HEK293 (cell line): ENCODE data around the gene ZNF48.

Source experiments
- BCL11A ChIP-seq: fragments of 450-650 bp; formaldehyde crosslinking; IDR thresholded peaks from 2 replicates; pipeline ENCODE4 v1.5.1; 2016; ENCODE audit warnings: low read depth, missing biosample characterization, missing genetic modification characterization
- BCL11B ChIP-seq: fragments of 450-650 bp; formaldehyde crosslinking; IDR thresholded peaks from 2 replicates; pipeline ENCODE4 v1.5.1; 2016; ENCODE audit warnings: low read depth, missing biosample characterization, missing genetic modification characterization
- GLIS2 ChIP-seq: fragments of 450-650 bp; formaldehyde crosslinking; IDR thresholded peaks from 2 replicates; pipeline ENCODE4 v1.5.1; 2016; ENCODE audit warnings: missing biosample characterization, missing genetic modification characterization
- HOXC10 ChIP-seq: sonication (generic); formaldehyde crosslinking; IDR thresholded peaks from 2 replicates; pipeline ENCODE4 v1.8.1; 2023; ENCODE audit warnings: mild to moderate bottlenecking, missing genetic modification reagents
- KLF16 ChIP-seq: fragments of 450-650 bp; formaldehyde crosslinking; IDR thresholded peaks from 2 replicates; pipeline ENCODE4 v1.5.1; 2017; ENCODE audit warnings: missing biosample characterization, missing genetic modification characterization
- ZBTB17 ChIP-seq: fragments of 450-650 bp; formaldehyde crosslinking; IDR thresholded peaks from 2 replicates; pipeline ENCODE4 v1.5.1; 2016; ENCODE audit warnings: missing biosample characterization, missing genetic modification characterization
- ZNF121 ChIP-seq: fragments of 450-650 bp; formaldehyde crosslinking; IDR thresholded peaks from 2 replicates; pipeline ENCODE4 v1.5.1; 2016; ENCODE audit warnings: missing biosample characterization, missing genetic modification characterization
- ZNF155 ChIP-seq: fragments of 450-650 bp; formaldehyde crosslinking; IDR thresholded peaks from 2 replicates; pipeline ENCODE4 v1.5.1; 2016; ENCODE audit warnings: missing biosample characterization, missing genetic modification characterization
- ZNF157 ChIP-seq: fragments of 450-650 bp; formaldehyde crosslinking; IDR thresholded peaks from 2 replicates; pipeline ENCODE4 v1.5.1; 2016; ENCODE audit warnings: missing biosample characterization, missing genetic modification characterization
- ZNF19 ChIP-seq: fragments of 450-650 bp; formaldehyde crosslinking; IDR thresholded peaks from 2 replicates; pipeline ENCODE4; 2016; ENCODE audit warnings: missing biosample characterization, missing genetic modification characterization, low read depth
- ZNF473 ChIP-seq: fragments of 450-650 bp; formaldehyde crosslinking; IDR thresholded peaks from 2 replicates; pipeline ENCODE4 v1.5.1; 2017; ENCODE audit warnings: missing biosample characterization, missing genetic modification characterization
- ZNF560 ChIP-seq: fragments of 450-650 bp; formaldehyde crosslinking; IDR thresholded peaks from 2 replicates; pipeline ENCODE4 v1.5.1; 2017; ENCODE audit warnings: missing biosample characterization, missing genetic modification characterization, borderline replicate concordance
- ZNF585B ChIP-seq: fragments of 450-650 bp; formaldehyde crosslinking; IDR thresholded peaks from 2 replicates; pipeline ENCODE4 v1.5.1; 2016; ENCODE audit warnings: missing biosample characterization, missing genetic modification characterization
- ZNF623 ChIP-seq: fragments of 450-650 bp; formaldehyde crosslinking; IDR thresholded peaks from 2 replicates; pipeline ENCODE4 v1.5.1; 2016; ENCODE audit warnings: missing biosample characterization, missing genetic modification characterization
- ZNF626 ChIP-seq: fragments of 450-650 bp; sonication (Bioruptor Pico); formaldehyde crosslinking; IDR thresholded peaks from 2 replicates; pipeline ENCODE4 v1.5.1; 2018; ENCODE audit warnings: missing biosample characterization, missing genetic modification characterization, inconsistent platforms
- ZNF664 ChIP-seq: fragments of 450-650 bp; formaldehyde crosslinking; IDR thresholded peaks from 2 replicates; pipeline ENCODE4 v1.5.1; 2016; ENCODE audit warnings: missing biosample characterization, missing genetic modification characterization
- ZNF677 ChIP-seq: fragments of 450-650 bp; IDR thresholded peaks from 2 replicates; pipeline ENCODE4 v1.5.0; 2018; ENCODE audit warnings: missing biosample characterization, mild to moderate bottlenecking, missing genetic modification characterization, moderate library complexity
- ZNF701 ChIP-seq: fragments of 450-650 bp; formaldehyde crosslinking; IDR thresholded peaks from 2 replicates; pipeline ENCODE4 v1.5.1; 2016; ENCODE audit warnings: missing biosample characterization, missing genetic modification characterization
- ZSCAN18 ChIP-seq: fragments of 450-650 bp; formaldehyde crosslinking; IDR thresholded peaks from 2 replicates; pipeline ENCODE4 v1.5.1; 2016; ENCODE audit warnings: missing biosample characterization, missing genetic modification characterization
- TF ChIP-seq, protein P1 (sequence below): fragments of 450-650 bp; formaldehyde crosslinking; conservative IDR thresholded peaks from 2 replicates; pipeline ENCODE4 v1.5.1; 2016; ENCODE audit warnings: low read depth, missing biosample characterization, missing genetic modification characterization
- TF ChIP-seq, protein P2 (sequence below): sonication (generic); formaldehyde crosslinking; IDR thresholded peaks from 2 replicates; pipeline ENCODE4 v1.8.1; 2022; ENCODE audit warnings: mild to moderate bottlenecking, moderate library complexity, missing genetic modification reagents
- TF ChIP-seq, protein P3 (sequence below): fragments of 450-650 bp; formaldehyde crosslinking; IDR thresholded peaks from 2 replicates; pipeline ENCODE4 v1.5.1; 2016; ENCODE audit warnings: missing biosample characterization, missing genetic modification characterization
- TF ChIP-seq, protein P4 (sequence below): fragments of 450-650 bp; formaldehyde crosslinking; IDR thresholded peaks from 2 replicates; pipeline ENCODE4 v1.5.1; 2017; ENCODE audit warnings: missing biosample characterization, mild to moderate bottlenecking, missing genetic modification characterization, moderate library complexity
- TF ChIP-seq, protein P5 (sequence below): fragments of 450-650 bp; formaldehyde crosslinking; IDR thresholded peaks from 2 replicates; pipeline ENCODE4 v1.5.1; 2016; ENCODE audit warnings: missing biosample characterization, missing genetic modification characterization

ZNF48 gene

GRCh38 chr16:30407102-30407803 lies 12.0 kb downstream of the ZNF48 start, which contains the start of gene ZNF771 (continued):
- TF ChIP-seq, protein P1, sequence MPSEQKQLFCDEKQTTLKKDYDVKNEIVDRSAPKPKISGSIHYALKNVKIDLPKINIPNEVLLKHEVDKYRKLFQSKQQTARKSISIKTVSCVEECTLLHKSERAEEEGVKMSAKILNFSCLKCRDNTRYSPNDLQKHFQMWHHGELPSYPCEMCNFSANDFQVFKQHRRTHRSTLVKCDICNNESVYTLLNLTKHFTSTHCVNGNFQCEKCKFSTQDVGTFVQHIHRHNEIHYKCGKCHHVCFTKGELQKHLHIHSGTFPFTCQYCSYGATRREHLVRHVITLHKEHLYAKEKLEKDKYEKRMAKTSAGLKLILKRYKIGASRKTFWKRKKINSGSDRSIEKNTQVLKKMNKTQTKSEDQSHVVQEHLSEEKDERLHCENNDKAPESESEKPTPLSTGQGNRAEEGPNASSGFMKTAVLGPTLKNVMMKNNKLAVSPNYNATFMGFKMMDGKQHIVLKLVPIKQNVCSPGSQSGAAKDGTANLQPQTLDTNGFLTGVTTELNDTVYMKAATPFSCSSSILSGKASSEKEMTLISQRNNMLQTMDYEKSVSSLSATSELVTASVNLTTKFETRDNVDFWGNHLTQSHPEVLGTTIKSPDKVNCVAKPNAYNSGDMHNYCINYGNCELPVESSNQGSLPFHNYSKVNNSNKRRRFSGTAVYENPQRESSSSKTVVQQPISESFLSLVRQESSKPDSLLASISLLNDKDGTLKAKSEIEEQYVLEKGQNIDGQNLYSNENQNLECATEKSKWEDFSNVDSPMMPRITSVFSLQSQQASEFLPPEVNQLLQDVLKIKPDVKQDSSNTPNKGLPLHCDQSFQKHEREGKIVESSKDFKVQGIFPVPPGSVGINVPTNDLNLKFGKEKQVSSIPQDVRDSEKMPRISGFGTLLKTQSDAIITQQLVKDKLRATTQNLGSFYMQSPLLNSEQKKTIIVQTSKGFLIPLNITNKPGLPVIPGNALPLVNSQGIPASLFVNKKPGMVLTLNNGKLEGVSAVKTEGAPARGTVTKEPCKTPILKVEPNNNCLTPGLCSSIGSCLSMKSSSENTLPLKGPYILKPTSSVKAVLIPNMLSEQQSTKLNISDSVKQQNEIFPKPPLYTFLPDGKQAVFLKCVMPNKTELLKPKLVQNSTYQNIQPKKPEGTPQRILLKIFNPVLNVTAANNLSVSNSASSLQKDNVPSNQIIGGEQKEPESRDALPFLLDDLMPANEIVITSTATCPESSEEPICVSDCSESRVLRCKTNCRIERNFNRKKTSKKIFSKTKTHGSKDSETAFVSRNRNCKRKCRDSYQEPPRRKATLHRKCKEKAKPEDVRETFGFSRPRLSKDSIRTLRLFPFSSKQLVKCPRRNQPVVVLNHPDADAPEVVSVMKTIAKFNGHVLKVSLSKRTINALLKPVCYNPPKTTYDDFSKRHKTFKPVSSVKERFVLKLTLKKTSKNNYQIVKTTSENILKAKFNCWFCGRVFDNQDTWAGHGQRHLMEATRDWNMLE (tag by site-specific recombination), result no peak; the same call in 1 of the 2 replicates
- peak; percentile 11; the same call in 1 of the 2 replicates for TF ChIP-seq ZSCAN18
- no peak for TF ChIP-seq ZNF664 (tag by site-specific recombination)
- TF ChIP-seq ZNF677 (tag by site-specific recombination), result no peak
- TF ChIP-seq ZNF473 (tag by site-specific recombination), result no peak
- TF ChIP-seq, protein P2, sequence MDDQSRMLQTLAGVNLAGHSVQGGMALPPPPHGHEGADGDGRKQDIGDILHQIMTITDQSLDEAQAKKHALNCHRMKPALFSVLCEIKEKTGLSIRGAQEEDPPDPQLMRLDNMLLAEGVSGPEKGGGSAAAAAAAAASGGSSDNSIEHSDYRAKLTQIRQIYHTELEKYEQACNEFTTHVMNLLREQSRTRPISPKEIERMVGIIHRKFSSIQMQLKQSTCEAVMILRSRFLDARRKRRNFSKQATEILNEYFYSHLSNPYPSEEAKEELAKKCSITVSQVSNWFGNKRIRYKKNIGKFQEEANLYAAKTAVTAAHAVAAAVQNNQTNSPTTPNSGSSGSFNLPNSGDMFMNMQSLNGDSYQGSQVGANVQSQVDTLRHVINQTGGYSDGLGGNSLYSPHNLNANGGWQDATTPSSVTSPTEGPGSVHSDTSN, result 0 out of 2 replicates have a peak, but pooled peaks have one; percentile 34
- TF ChIP-seq BCL11B (tag by site-specific recombination), result peak; percentile 35; the same call in 1 of the 2 replicates
- no peak for TF ChIP-seq ZNF155 (tag by site-specific recombination)
- TF ChIP-seq ZNF157 (tag by site-specific recombination), result no peak
- TF ChIP-seq ZNF560, result no peak
- no peak for TF ChIP-seq ZNF701 (tag by site-specific recombination)
- TF ChIP-seq ZNF121 (tag by site-specific recombination), result 0 out of 2 replicates have a peak, but pooled peaks have one; percentile 29
- TF ChIP-seq ZBTB17, result peak; percentile 97
- TF ChIP-seq, protein P3, sequence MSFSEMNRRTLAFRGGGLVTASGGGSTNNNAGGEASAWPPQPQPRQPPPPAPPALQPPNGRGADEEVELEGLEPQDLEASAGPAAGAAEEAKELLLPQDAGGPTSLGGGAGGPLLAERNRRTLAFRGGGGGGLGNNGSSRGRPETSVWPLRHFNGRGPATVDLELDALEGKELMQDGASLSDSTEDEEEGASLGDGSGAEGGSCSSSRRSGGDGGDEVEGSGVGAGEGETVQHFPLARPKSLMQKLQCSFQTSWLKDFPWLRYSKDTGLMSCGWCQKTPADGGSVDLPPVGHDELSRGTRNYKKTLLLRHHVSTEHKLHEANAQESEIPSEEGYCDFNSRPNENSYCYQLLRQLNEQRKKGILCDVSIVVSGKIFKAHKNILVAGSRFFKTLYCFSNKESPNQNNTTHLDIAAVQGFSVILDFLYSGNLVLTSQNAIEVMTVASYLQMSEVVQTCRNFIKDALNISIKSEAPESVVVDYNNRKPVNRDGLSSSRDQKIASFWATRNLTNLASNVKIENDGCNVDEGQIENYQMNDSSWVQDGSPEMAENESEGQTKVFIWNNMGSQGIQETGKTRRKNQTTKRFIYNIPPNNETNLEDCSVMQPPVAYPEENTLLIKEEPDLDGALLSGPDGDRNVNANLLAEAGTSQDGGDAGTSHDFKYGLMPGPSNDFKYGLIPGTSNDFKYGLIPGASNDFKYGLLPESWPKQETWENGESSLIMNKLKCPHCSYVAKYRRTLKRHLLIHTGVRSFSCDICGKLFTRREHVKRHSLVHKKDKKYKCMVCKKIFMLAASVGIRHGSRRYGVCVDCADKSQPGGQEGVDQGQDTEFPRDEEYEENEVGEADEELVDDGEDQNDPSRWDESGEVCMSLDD (tag by site-specific recombination), result no peak
- TF ChIP-seq KLF16, result peak; percentile 99
- no peak for TF ChIP-seq HOXC10 (CRISPR knock-in tag)
- no peak; the same call in 1 of the 2 replicates for TF ChIP-seq BCL11A
- no peak for TF ChIP-seq ZNF623 (tag by site-specific recombination)
- TF ChIP-seq GLIS2 (tag by site-specific recombination), result peak; percentile 88
- no peak for TF ChIP-seq ZNF585B (tag by site-specific recombination)
- TF ChIP-seq, protein P4, sequence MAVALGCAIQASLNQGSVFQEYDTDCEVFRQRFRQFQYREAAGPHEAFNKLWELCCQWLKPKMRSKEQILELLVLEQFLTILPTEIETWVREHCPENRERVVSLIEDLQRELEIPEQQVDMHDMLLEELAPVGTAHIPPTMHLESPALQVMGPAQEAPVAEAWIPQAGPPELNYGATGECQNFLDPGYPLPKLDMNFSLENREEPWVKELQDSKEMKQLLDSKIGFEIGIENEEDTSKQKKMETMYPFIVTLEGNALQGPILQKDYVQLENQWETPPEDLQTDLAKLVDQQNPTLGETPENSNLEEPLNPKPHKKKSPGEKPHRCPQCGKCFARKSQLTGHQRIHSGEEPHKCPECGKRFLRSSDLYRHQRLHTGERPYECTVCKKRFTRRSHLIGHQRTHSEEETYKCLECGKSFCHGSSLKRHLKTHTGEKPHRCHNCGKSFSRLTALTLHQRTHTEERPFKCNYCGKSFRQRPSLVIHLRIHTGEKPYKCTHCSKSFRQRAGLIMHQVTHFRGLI (tag by site-specific recombination), result peak; percentile 73
- TF ChIP-seq, protein P5, sequence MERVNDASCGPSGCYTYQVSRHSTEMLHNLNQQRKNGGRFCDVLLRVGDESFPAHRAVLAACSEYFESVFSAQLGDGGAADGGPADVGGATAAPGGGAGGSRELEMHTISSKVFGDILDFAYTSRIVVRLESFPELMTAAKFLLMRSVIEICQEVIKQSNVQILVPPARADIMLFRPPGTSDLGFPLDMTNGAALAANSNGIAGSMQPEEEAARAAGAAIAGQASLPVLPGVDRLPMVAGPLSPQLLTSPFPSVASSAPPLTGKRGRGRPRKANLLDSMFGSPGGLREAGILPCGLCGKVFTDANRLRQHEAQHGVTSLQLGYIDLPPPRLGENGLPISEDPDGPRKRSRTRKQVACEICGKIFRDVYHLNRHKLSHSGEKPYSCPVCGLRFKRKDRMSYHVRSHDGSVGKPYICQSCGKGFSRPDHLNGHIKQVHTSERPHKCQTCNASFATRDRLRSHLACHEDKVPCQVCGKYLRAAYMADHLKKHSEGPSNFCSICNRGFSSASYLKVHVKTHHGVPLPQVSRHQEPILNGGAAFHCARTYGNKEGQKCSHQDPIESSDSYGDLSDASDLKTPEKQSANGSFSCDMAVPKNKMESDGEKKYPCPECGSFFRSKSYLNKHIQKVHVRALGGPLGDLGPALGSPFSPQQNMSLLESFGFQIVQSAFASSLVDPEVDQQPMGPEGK, result peak; percentile 94
- no peak for TF ChIP-seq ZNF19 (tag by site-specific recombination)
- no peak for TF ChIP-seq ZNF626 (tag by site-specific recombination)
